HG02852 (cell line): ENCODE results near the gene TSTD2.
"Not testable (repeated sequence)": the region's sequence is repeated elsewhere in the genome, so short reads cannot be mapped to it uniquely, and the experiment has no call there.

ENCODE experiments used
- ATAC-seq: cut with Tn5 transposase; IDR thresholded peaks from one replicate; pipeline ENCODE4 v1.9.1; 2021; ENCODE audit warnings: mild to moderate bottlenecking, moderate library complexity; ENCODE audit not compliant: unreplicated experiment

The TSTD2 gene

GRCh38 chr9:97593960-97594359 lies 39.2 kb downstream of the TSTD2 start:
- no peak for ATAC-seq

GRCh38 chr9:97592126-97592525 lies 41.0 kb downstream of the TSTD2 start:
- no peak for ATAC-seq

- ATAC-seq = no peak
Observed at GRCh38 chr9:97591535-97591934, 41.6 kb downstream of the TSTD2 start.

GRCh38 chr9:97586909-97587308 lies 46.3 kb downstream of the TSTD2 start:
- not testable (repeated sequence) for ATAC-seq

GRCh38 chr9:97584778-97585177 lies 48.4 kb downstream of the TSTD2 start:
- ATAC-seq = not testable (repeated sequence)

GRCh38 chr9:97581590-97581989 lies 51.6 kb downstream of the TSTD2 start:
- not testable (repeated sequence) for ATAC-seq

- no peak for ATAC-seq
Observed at GRCh38 chr9:97579914-97580313, 53.3 kb downstream of the TSTD2 start.

- no peak for ATAC-seq
Observed at GRCh38 chr9:97578846-97579245, 54.3 kb downstream of the TSTD2 start.

- ATAC-seq = no peak
Observed at GRCh38 chr9:97577051-97577450, 56.1 kb downstream of the TSTD2 start.

GRCh38 chr9:97575673-97576200 lies 57.4 kb downstream of the TSTD2 start:
- ATAC-seq = no peak

- not testable (repeated sequence) for ATAC-seq
Observed at GRCh38 chr9:97574921-97575672, 58.1 kb downstream of the TSTD2 start.

GRCh38 chr9:97574101-97574571 lies 59.0 kb downstream of the TSTD2 start:
- ATAC-seq = not testable (repeated sequence)

GRCh38 chr9:97573482-97574073 lies 59.6 kb downstream of the TSTD2 start:
- ATAC-seq = no peak

GRCh38 chr9:97572892-97573365 lies 60.2 kb downstream of the TSTD2 start:
- no peak for ATAC-seq

GRCh38 chr9:97572196-97572891 lies 60.8 kb downstream of the TSTD2 start:
- ATAC-seq = no peak

GRCh38 chr9:97571664-97572063 lies 61.5 kb downstream of the TSTD2 start:
- ATAC-seq = no peak

- no peak for ATAC-seq
Observed at GRCh38 chr9:97570899-97571298, 62.3 kb downstream of the TSTD2 start.

GRCh38 chr9:97568461-97569275 lies 64.5 kb downstream of the TSTD2 start:
- ATAC-seq = no peak

GRCh38 chr9:97567894-97568202 lies 65.3 kb downstream of the TSTD2 start:
- ATAC-seq = no peak

- ATAC-seq = no peak
Observed at GRCh38 chr9:97567182-97567893, 65.8 kb downstream of the TSTD2 start.
